Adipocyte (in vitro differentiated cells): ENCODE measurements around the gene ARHGAP19.
"Not testable (repeated sequence)": the region's sequence is repeated elsewhere in the genome, so short reads cannot be mapped to it uniquely, and the experiment has no call there.

Source experiments
- DNase-seq: peaks from one replicate; pipeline ENCODE4 v3.0.0-alpha.2; 2015; ENCODE audit warnings: low read depth
- H3K27me3 ChIP-seq: replicated peaks from 2 replicates; pipeline ENCODE4 v1.7.0; 2013; ENCODE audit warnings: mild to moderate bottlenecking, low read length, moderate library complexity; ENCODE audit not compliant: control insufficient read depth, insufficient read depth
- H3K36me3 ChIP-seq: 2 replicates; pipeline ENCODE4 v1.7.0; 2013; ENCODE audit warnings: low read length, mild to moderate bottlenecking, moderate library complexity; ENCODE audit not compliant: control insufficient read depth, insufficient read depth, severe bottlenecking
- H3K4me1 ChIP-seq: 2 replicates; pipeline ENCODE4 v1.7.0; 2013; ENCODE audit warnings: mild to moderate bottlenecking, low read length, moderate library complexity; ENCODE audit not compliant: control insufficient read depth, insufficient read depth
- H3K4me3 ChIP-seq: 2 replicates; pipeline ENCODE4 v1.7.0; 2013; ENCODE audit warnings: mild to moderate bottlenecking, low read length, moderate library complexity
- H3K9ac ChIP-seq: 2 replicates; pipeline ENCODE4 v1.7.0; 2013; ENCODE audit warnings: mild to moderate bottlenecking, low read length, moderate library complexity
- H3K9me3 ChIP-seq: 2 replicates; pipeline ENCODE4 v1.7.0; 2013; ENCODE audit warnings: mild to moderate bottlenecking, low read length, moderate library complexity; ENCODE audit not compliant: control insufficient read depth

ARHGAP19 gene

GRCh38 chr10:97297556-97298222, 5.3 kb upstream of the ARHGAP19 start:
- Histone ChIP-seq H3K36me3 (no peaks in the 10 kb centered on the region), H3K9ac (no peak overlapping the region), H3K4me1 (peaks cover 7% of the 10 kb centered on the region), H3K4me3 (no peak overlapping the region), H3K27me3 (no peaks in the 10 kb centered on the region), H3K9me3 (no peaks in the 10 kb centered on the region)
- no peak for DNase-seq

GRCh38 chr10:97292862-97293198, 393 bp upstream of the ARHGAP19 start:
- peaks cover 2% of the 10 kb centered on the region for H3K4me1 ChIP-seq
- DNase-seq = no peak
- no peak overlapping the region for H3K4me3 ChIP-seq
- H3K9me3 ChIP-seq = no peaks in the 10 kb centered on the region
- H3K36me3 ChIP-seq = no peaks in the 10 kb centered on the region
- H3K9ac ChIP-seq = no peak overlapping the region
- no peaks in the 10 kb centered on the region for H3K27me3 ChIP-seq

- no peaks in the 10 kb centered on the region for H3K36me3 ChIP-seq
- H3K9me3 ChIP-seq = no peaks in the 10 kb centered on the region
- DNase-seq = no peak
- no peaks in the 10 kb centered on the region for H3K4me1 ChIP-seq
- no peaks in the 10 kb centered on the region for H3K27me3 ChIP-seq
- H3K9ac ChIP-seq = peak overlapping the region; percentile 84
- H3K4me3 ChIP-seq = peak overlapping the region; percentile 84
Observed at GRCh38 chr10:97291357-97292096, 910 bp downstream of the ARHGAP19 start.

DNA sequence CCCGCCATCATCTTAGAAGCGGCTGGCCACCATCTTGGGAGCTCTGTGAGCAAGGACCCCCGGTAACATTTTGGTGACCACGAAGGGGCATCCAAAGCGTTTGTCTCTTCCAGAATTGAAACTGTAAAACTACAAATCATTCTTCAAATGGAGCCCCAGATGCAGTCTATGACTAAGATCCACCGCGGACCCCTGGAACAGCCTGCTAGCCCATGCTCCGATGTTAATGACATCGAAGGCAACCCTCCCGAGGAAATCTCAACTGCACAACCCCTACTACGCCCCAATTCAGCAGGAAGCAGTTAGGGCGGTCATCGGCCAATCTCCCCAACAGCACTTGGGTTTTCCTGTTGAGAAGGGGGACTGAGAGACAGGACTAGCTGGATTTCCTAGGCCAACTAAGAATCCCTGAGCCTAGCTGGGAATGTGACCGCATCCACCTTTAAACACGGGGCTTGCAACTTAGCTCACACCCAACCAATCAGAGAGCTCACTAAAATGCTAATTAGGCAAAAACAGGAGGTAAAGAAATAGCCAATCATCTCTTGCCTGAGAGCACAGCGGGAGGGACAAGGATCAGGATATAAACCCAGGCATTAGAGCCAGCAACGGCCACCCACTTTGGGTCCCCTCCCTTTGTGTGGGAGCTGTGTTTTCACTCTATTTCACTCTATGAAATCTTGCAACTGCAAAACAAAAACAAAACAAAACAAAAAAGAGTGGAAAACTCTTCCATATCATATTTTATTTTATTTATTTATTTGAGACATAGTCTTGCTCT, 1.7 kb downstream of the ARHGAP19 start:
- DNase-seq, H3K9me3 ChIP-seq, H3K4me1 ChIP-seq, H3K27me3 ChIP-seq, H3K4me3 ChIP-seq, H3K36me3 ChIP-seq, H3K9ac ChIP-seq: not testable (repeated sequence)

- not testable (repeated sequence) for H3K9me3 ChIP-seq, H3K27me3 ChIP-seq, H3K36me3 ChIP-seq, H3K4me1 ChIP-seq, DNase-seq, H3K9ac ChIP-seq, H3K4me3 ChIP-seq
Observed at GRCh38 chr10:97290076-97290475, 2.4 kb downstream of the ARHGAP19 start.

- H3K9me3 ChIP-seq = no peaks in the 10 kb centered on the region
- no peak overlapping the region for H3K4me3 ChIP-seq
- no peak overlapping the region for H3K9ac ChIP-seq
- no peak for DNase-seq
- no peaks in the 10 kb centered on the region for H3K36me3 ChIP-seq
- H3K27me3 ChIP-seq = peaks cover 4% of the 10 kb centered on the region
- H3K4me1 ChIP-seq = peaks cover 19% of the 10 kb centered on the region
Observed at GRCh38 chr10:97280783-97281182, 11.7 kb downstream of the ARHGAP19 start.

GRCh38 chr10:97279121-97279815, 13.2 kb downstream of the ARHGAP19 start:
- H3K9ac ChIP-seq = peak overlapping the region; percentile 35
- peaks cover 4% of the 10 kb centered on the region for H3K27me3 ChIP-seq
- peaks cover 22% of the 10 kb centered on the region for H3K4me1 ChIP-seq
- no peaks in the 10 kb centered on the region for H3K9me3 ChIP-seq
- no peak overlapping the region for H3K4me3 ChIP-seq
- no peaks in the 10 kb centered on the region for H3K36me3 ChIP-seq
- DNase-seq = peak; percentile 50

GRCh38 chr10:97278491-97278989, 13.9 kb downstream of the ARHGAP19 start:
- peak overlapping the region; percentile 3 for H3K4me3 ChIP-seq
- H3K9ac ChIP-seq = peak overlapping the region; percentile 30
- H3K4me1 ChIP-seq = peaks cover 22% of the 10 kb centered on the region
- H3K36me3 ChIP-seq = no peaks in the 10 kb centered on the region
- no peaks in the 10 kb centered on the region for H3K9me3 ChIP-seq
- H3K27me3 ChIP-seq = peaks cover 4% of the 10 kb centered on the region
- DNase-seq = peak; percentile 96

DNA sequence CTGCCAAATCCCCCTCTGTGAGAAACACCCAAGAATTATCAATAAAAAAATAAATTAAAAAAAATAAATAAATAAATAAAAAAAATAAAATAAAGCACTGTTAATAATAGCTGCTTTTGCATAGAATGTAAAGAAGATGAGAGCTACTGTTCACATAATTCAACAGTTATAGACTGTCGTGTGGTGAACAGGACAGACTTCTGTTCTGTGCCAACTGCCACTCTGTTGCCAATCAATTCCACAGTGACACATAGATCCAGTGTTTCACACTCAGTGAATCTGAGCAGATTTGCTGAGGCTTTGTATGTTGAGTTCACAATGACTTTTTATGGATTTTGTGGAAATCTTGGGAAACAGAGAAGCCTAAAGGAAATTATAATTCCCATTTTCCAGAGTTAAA, 14.9 kb downstream of the ARHGAP19 start:
- Histone ChIP-seq H3K4me3 (no peak overlapping the region), H3K27me3 (peaks cover 4% of the 10 kb centered on the region), H3K9ac (no peak overlapping the region), H3K36me3 (no peaks in the 10 kb centered on the region), H3K9me3 (no peaks in the 10 kb centered on the region), H3K4me1 (peaks cover 22% of the 10 kb centered on the region)
- DNase-seq = no peak

DNA sequence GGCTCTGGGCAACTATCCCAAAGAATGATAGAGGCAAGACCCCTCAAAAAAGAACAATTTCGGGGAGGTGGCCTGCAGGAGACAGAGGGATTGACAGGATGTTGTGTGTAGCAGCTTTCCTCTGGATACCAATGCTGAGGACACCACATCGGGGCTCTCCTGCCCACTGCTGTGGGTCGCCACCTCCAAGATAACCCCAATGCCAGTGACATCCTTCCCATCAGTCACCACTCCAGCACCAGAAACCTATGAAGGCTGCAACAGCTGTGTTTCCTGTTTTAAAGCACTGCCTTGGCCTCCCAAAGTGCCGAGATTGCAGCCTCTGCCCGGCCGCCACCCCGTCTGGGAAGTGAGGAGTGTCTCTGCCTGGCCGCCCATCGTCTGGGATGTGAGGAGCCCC, 17.6 kb downstream of the ARHGAP19 start:
- H3K9me3 ChIP-seq = no peaks in the 10 kb centered on the region
- peaks cover 22% of the 10 kb centered on the region for H3K4me1 ChIP-seq
- no peak overlapping the region for H3K9ac ChIP-seq
- no peaks in the 10 kb centered on the region for H3K36me3 ChIP-seq
- no peak for DNase-seq
- no peak overlapping the region for H3K4me3 ChIP-seq
- H3K27me3 ChIP-seq = no peaks in the 10 kb centered on the region

DNA sequence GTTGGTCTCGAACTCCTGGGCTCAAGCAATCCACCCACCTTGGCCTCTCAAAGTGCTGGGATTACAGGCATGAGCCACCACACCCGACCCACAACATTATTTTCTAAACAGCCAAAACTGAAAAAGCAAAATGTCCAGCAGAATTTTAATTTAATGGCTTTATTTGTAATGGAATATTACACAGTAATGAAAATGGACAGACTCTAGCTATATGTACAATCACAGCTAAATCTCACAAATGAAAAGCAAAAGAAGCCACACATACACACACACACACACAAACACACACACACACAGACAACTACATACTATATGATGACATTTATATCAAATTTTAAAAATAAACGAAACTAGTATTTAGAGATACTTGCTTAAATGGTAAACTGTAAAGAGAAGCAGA, 18.7 kb downstream of the ARHGAP19 start:
- no peak overlapping the region for H3K9ac ChIP-seq
- no peaks in the 10 kb centered on the region for H3K9me3 ChIP-seq
- DNase-seq = no peak
- H3K4me3 ChIP-seq = no peak overlapping the region
- H3K4me1 ChIP-seq = peaks cover 12% of the 10 kb centered on the region
- H3K36me3 ChIP-seq = no peaks in the 10 kb centered on the region
- H3K27me3 ChIP-seq = no peaks in the 10 kb centered on the region
